MM.1S (cell line): Measurements from ENCODE around the gene HAT1.

ENCODE experiments used
- DNase-seq: peaks from one replicate; pipeline ENCODE4 v3.0.0-alpha.2; 2015
- H2AFZ ChIP-seq: fragments of 300-600 bp; sonication (generic); 2 replicates; pipeline ENCODE4 v1.6.0; 2016; ENCODE audit warnings: antibody characterized with exemption, low read length
- H3F3A ChIP-seq: fragments of 300-600 bp; sonication (generic); 2 replicates; pipeline ENCODE4 v1.6.1; 2016; ENCODE audit warnings: mild to moderate bottlenecking, antibody characterized with exemption, low read length, moderate library complexity, mixed read lengths; ENCODE audit not compliant: insufficient read depth
- H3K27ac ChIP-seq: fragments of 300-600 bp; sonication (generic); 2 replicates; pipeline ENCODE4 v1.5.1; 2016; ENCODE audit warnings: mild to moderate bottlenecking, low read length
- H3K27me3 ChIP-seq: fragments of 300-600 bp; sonication (generic); replicated peaks from 2 replicates; pipeline ENCODE4 v1.6.0; 2016; ENCODE audit warnings: low read length; ENCODE audit not compliant: insufficient read depth
- H3K36me3 ChIP-seq: fragments of 300-600 bp; sonication (generic); replicated peaks from 2 replicates; pipeline ENCODE4 v1.6.1; 2016; ENCODE audit warnings: mild to moderate bottlenecking, low read length, mixed read lengths; ENCODE audit not compliant: insufficient read depth
- H3K4me1 ChIP-seq: fragments of 300-600 bp; sonication (generic); 2 replicates; pipeline ENCODE4 v1.6.1; 2016; ENCODE audit warnings: low read length, mixed read lengths
- H3K4me2 ChIP-seq: fragments of 300-600 bp; sonication (generic); 2 replicates; pipeline ENCODE4 v1.6.0; 2016; ENCODE audit warnings: low read depth, low read length
- H3K4me3 ChIP-seq: fragments of 300-600 bp; sonication (generic); 2 replicates; pipeline ENCODE4 v1.5.1; 2016; ENCODE audit warnings: low read length, mixed read lengths
- H3K79me2 ChIP-seq: fragments of 300-600 bp; sonication (generic); 2 replicates; pipeline ENCODE4 v1.6.1; 2016; ENCODE audit warnings: mixed run types, low read length, mixed read lengths
- H3K9ac ChIP-seq: fragments of 300-600 bp; sonication (generic); 2 replicates; pipeline ENCODE4 v1.6.1; 2016; ENCODE audit warnings: low read length, mixed read lengths
- H3K9me2 ChIP-seq: fragments of 300-600 bp; sonication (generic); replicated peaks from 2 replicates; pipeline ENCODE4 v1.6.1; 2016; ENCODE audit warnings: mild to moderate bottlenecking, low read length, mixed read lengths; ENCODE audit not compliant: insufficient read depth
- H3K9me3 ChIP-seq: fragments of 300-600 bp; sonication (generic); replicated peaks from 2 replicates; pipeline ENCODE4 v1.6.1; 2016; ENCODE audit warnings: mild to moderate bottlenecking, low read length, mixed read lengths; ENCODE audit not compliant: insufficient read depth
- H4K20me1 ChIP-seq: fragments of 300-600 bp; sonication (generic); 2 replicates; pipeline ENCODE4 v1.6.1; 2016; ENCODE audit warnings: mild to moderate bottlenecking, low read length, moderate library complexity, mixed read lengths; ENCODE audit not compliant: insufficient read depth
- EZH2 ChIP-seq: fragments of 300-600 bp; sonication (generic); optimal IDR thresholded peaks from 2 replicates; pipeline ENCODE3; 2017; ENCODE audit warnings: low read depth, mild to moderate bottlenecking, antibody characterized with exemption, low read length, mixed read lengths
- EZH2phosphoT487 ChIP-seq: fragments of 300-600 bp; sonication (generic); IDR thresholded peaks from 2 replicates; pipeline ENCODE4 v1.6.1; 2018; ENCODE audit warnings: antibody characterized with exemption, low read length
- TF ChIP-seq, protein P1 (sequence below): fragments of 300-600 bp; sonication (generic); IDR thresholded peaks from 2 replicates; pipeline ENCODE4 v1.5.1; 2016; ENCODE audit warnings: antibody characterized with exemption, low read length, mixed read lengths

The HAT1 gene

GRCh38 chr2:171908235-171908634, 14.0 kb upstream of the HAT1 start:
- Histone ChIP-seq H4K20me1 (no peaks in the 10 kb centered on the region), H3K4me3 (no peak overlapping the region), H3K27me3 (no peaks in the 10 kb centered on the region), H3K9me3 (no peaks in the 10 kb centered on the region), H3F3A (no peaks in the 10 kb centered on the region), H3K79me2 (no peaks in the 10 kb centered on the region), H3K27ac (no peak overlapping the region), H2AFZ (no peak overlapping the region), H3K4me1 (peaks cover 1% of the 10 kb centered on the region), H3K36me3 (no peaks in the 10 kb centered on the region), H3K9me2 (no peaks in the 10 kb centered on the region), H3K4me2 (no peak overlapping the region), H3K9ac (no peak overlapping the region)
- TF ChIP-seq, protein P1, sequence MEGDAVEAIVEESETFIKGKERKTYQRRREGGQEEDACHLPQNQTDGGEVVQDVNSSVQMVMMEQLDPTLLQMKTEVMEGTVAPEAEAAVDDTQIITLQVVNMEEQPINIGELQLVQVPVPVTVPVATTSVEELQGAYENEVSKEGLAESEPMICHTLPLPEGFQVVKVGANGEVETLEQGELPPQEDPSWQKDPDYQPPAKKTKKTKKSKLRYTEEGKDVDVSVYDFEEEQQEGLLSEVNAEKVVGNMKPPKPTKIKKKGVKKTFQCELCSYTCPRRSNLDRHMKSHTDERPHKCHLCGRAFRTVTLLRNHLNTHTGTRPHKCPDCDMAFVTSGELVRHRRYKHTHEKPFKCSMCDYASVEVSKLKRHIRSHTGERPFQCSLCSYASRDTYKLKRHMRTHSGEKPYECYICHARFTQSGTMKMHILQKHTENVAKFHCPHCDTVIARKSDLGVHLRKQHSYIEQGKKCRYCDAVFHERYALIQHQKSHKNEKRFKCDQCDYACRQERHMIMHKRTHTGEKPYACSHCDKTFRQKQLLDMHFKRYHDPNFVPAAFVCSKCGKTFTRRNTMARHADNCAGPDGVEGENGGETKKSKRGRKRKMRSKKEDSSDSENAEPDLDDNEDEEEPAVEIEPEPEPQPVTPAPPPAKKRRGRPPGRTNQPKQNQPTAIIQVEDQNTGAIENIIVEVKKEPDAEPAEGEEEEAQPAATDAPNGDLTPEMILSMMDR = no peak
- no peak for TF ChIP-seq EZH2
- no peak for TF ChIP-seq EZH2phosphoT487
- DNase-seq = no peak

DNA sequence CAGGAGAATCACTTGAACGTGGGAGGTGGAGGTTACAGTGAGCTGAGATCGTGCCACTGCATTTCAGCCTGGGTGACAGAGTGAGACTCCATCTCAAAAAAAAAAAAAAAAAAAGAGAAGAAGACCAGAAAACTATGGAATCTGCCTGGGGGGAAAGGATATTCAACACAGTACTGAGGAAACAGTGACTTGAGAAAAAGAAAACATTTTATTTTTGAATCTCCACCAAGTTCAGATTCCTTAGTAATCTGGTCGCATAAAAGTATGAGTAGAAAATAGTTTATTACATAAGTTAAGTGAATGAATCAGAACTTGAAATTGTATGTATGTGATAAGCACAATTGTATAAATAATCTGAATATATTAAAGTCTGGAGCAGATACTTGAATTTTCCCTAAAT, 13.0 kb upstream of the HAT1 start:
- H3K4me3 ChIP-seq = no peak overlapping the region
- no peaks in the 10 kb centered on the region for H3K79me2 ChIP-seq
- no peaks in the 10 kb centered on the region for H4K20me1 ChIP-seq
- no peak overlapping the region for H3K27ac ChIP-seq
- H3K4me2 ChIP-seq = no peak overlapping the region
- no peak for DNase-seq
- H3K9ac ChIP-seq = no peak overlapping the region
- no peak overlapping the region for H2AFZ ChIP-seq
- TF ChIP-seq, protein P1 = no peak
- TF ChIP-seq EZH2 (no peak), EZH2phosphoT487 (no peak)
- no peaks in the 10 kb centered on the region for H3K9me2 ChIP-seq
- H3K9me3 ChIP-seq = no peaks in the 10 kb centered on the region
- H3K4me1 ChIP-seq = no peaks in the 10 kb centered on the region
- H3F3A ChIP-seq = no peaks in the 10 kb centered on the region
- H3K27me3 ChIP-seq = no peaks in the 10 kb centered on the region
- no peaks in the 10 kb centered on the region for H3K36me3 ChIP-seq

DNA sequence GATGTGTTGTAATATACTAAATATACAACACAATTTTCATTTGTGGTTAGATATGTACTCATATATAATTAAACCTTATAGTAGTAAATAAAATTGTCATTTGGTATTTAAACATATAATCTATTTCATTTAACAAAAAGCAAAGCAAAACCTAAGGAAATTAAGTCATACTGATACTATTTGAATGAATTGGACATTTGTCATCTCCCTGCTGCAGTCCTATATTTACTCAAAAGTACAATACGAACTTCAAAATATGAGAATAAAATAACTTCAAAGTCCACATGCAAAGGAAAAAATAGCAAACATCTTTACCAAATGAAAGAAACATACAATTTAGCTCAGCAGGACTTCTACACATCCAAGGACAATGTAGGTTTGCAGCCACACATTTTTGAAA, 11.8 kb upstream of the HAT1 start:
- no peak overlapping the region for H3K4me2 ChIP-seq
- H2AFZ ChIP-seq = no peak overlapping the region
- H3K9me3 ChIP-seq = no peaks in the 10 kb centered on the region
- no peak overlapping the region for H3K27ac ChIP-seq
- H3F3A ChIP-seq = no peaks in the 10 kb centered on the region
- H3K9me2 ChIP-seq = no peaks in the 10 kb centered on the region
- no peaks in the 10 kb centered on the region for H3K27me3 ChIP-seq
- H3K9ac ChIP-seq = no peak overlapping the region
- no peaks in the 10 kb centered on the region for H3K4me1 ChIP-seq
- H3K79me2 ChIP-seq = no peaks in the 10 kb centered on the region
- TF ChIP-seq EZH2 (no peak), EZH2phosphoT487 (no peak)
- TF ChIP-seq, protein P1 = no peak
- H3K4me3 ChIP-seq = no peak overlapping the region
- H4K20me1 ChIP-seq = no peaks in the 10 kb centered on the region
- no peaks in the 10 kb centered on the region for H3K36me3 ChIP-seq
- no peak for DNase-seq

GRCh38 chr2:171913517-171913916, 8.7 kb upstream of the HAT1 start:
- H3K4me1 ChIP-seq = no peaks in the 10 kb centered on the region
- no peaks in the 10 kb centered on the region for H3K9me2 ChIP-seq
- no peaks in the 10 kb centered on the region for H3K79me2 ChIP-seq
- no peaks in the 10 kb centered on the region for H3K9me3 ChIP-seq
- H3K27ac ChIP-seq = no peak overlapping the region
- H3K4me3 ChIP-seq = no peak overlapping the region
- H3K27me3 ChIP-seq = no peaks in the 10 kb centered on the region
- H2AFZ ChIP-seq = no peak overlapping the region
- no peaks in the 10 kb centered on the region for H3F3A ChIP-seq
- TF ChIP-seq EZH2 (no peak), EZH2phosphoT487 (no peak)
- TF ChIP-seq, protein P1 = no peak
- H3K36me3 ChIP-seq = no peaks in the 10 kb centered on the region
- DNase-seq = no peak
- no peak overlapping the region for H3K4me2 ChIP-seq
- no peak overlapping the region for H3K9ac ChIP-seq
- no peaks in the 10 kb centered on the region for H4K20me1 ChIP-seq
